Prostate gland (tissue), 2 donors: Measurements from ENCODE around the gene SSRP1.

Experiments
- POLR2A ChIP-seq: fragments of 450-650 bp; IDR thresholded peaks from one replicate; pipeline ENCODE4 v1.6.1; 2016; ENCODE audit warnings: antibody characterized with exemption, mild to moderate bottlenecking
- POLR2AphosphoS5 ChIP-seq: sonication (generic); formaldehyde crosslinking; IDR thresholded peaks from one replicate; pipeline ENCODE4 v1.6.1; 2017; ENCODE audit warnings: antibody characterized with exemption
- TF ChIP-seq, protein P1 (sequence below), 4 experiments: fragments of 200-600 bp in 2 of 4; fragments of 450-650 bp in 2 of 4; sonication (generic) in 2 of 4; IDR thresholded peaks; 1 replicate in 3 of 4; 2 replicates in 1 of 4; pipeline ENCODE4 v1.5.1; 2016 to 2019; ENCODE audit warnings: antibody characterized with exemption in 4 of 4, mild to moderate bottlenecking in 2 of 4, moderate library complexity in 2 of 4

DNA sequence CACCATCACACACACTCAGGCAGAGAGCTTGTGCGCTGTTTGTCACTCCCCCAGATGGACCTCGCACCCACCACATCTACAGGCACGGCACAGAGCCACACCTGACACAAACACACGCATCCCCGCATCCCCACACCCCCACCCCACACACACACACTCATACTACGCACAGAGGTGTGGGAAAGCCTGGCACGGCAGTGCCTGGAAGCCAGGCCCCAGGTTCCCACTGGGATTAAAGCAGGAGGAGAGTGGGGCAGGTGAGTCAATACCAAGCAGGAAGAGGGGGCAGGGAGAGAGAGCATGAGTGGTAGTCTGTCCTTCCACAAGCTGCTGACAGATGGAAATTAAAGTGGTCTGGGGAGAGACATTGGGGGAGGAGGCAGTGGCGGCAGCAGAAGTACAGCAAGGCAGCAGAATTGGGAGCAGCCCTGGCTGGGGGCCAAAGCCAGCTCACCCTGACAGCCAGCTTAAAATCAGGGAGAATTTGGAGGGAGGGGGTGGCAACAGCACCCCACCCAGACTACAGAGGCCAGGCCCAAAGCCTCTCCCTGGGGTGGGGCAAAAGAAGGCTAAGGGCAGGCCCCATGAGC lies 31.6 kb downstream of the SSRP1 start:
- TF ChIP-seq, protein P1, sequence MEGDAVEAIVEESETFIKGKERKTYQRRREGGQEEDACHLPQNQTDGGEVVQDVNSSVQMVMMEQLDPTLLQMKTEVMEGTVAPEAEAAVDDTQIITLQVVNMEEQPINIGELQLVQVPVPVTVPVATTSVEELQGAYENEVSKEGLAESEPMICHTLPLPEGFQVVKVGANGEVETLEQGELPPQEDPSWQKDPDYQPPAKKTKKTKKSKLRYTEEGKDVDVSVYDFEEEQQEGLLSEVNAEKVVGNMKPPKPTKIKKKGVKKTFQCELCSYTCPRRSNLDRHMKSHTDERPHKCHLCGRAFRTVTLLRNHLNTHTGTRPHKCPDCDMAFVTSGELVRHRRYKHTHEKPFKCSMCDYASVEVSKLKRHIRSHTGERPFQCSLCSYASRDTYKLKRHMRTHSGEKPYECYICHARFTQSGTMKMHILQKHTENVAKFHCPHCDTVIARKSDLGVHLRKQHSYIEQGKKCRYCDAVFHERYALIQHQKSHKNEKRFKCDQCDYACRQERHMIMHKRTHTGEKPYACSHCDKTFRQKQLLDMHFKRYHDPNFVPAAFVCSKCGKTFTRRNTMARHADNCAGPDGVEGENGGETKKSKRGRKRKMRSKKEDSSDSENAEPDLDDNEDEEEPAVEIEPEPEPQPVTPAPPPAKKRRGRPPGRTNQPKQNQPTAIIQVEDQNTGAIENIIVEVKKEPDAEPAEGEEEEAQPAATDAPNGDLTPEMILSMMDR (IDR thresholded peaks at IDR 0.05) = no peak
- no peak for TF ChIP-seq POLR2AphosphoS5
- no peak for TF ChIP-seq POLR2A
